ENCODE data around the gene STYXL2. TPM values are rescaled to one million over a fixed set of nuclear protein-coding genes. Genes with fewer than 3 reads are reported as not detected.
A peak's percentile ranks its signal among the peaks of the same experiment; 100 is the strongest.

STYXL2 gene
- total RNA-seq, 3 donors from 2014 or later, result not detected

- Mint-ChIP-seq H3K4me1 (ENCODE audit: low read depth) (no peaks in the 10 kb centered on the region), H3K36me3 (ENCODE audit: insufficient read depth) (peaks cover 6% of the 10 kb centered on the region), H3K9me3 (no peaks in the 10 kb centered on the region), H3K27me3 (ENCODE audit: low read depth) (no peaks in the 10 kb centered on the region), H3K4me3 (no peak overlapping the region)
- DNase-seq (peak; percentile 80), ATAC-seq (peak; percentile 93 to 97)
Observed at GRCh38 chr1:167066333-167067122, 27.3 kb upstream of the STYXL2 start.

DNA sequence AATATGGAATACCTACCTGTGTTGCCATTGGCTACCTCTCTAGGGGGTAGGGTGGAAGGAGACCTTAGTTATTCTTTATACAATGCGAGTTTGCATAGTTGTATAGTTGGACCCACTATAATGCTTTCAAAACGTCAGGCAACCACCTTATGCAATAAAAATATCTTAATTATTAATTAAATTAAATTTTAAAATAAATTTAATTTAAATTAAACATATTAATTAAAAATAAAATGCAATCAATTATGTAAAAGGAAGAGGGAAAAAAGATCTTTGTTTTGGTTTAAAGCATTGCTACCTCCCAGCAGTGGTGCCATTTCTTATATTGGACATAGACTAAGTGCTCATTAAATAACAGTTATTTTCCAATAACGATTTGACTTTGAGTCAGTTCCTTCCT, 26.0 kb upstream of the STYXL2 start:
- DNase-seq (no peak), ATAC-seq (no peak)
- Mint-ChIP-seq H3K9me3 (no peaks in the 10 kb centered on the region), H3K4me1 (ENCODE audit: low read depth) (no peaks in the 10 kb centered on the region), H3K27me3 (ENCODE audit: low read depth) (no peaks in the 10 kb centered on the region), H3K4me3 (no peak overlapping the region), H3K36me3 (ENCODE audit: insufficient read depth) (peaks cover 6% of the 10 kb centered on the region)

GRCh38 chr1:167068761-167069160, 25.1 kb upstream of the STYXL2 start:
- no peaks in the 10 kb centered on the region for H3K27me3 Mint-ChIP-seq (ENCODE audit: low read depth)
- no peak overlapping the region for H3K4me3 Mint-ChIP-seq
- H3K36me3 Mint-ChIP-seq (ENCODE audit: insufficient read depth), result peaks cover 4% of the 10 kb centered on the region
- H3K9me3 Mint-ChIP-seq, result no peaks in the 10 kb centered on the region
- H3K4me1 Mint-ChIP-seq (ENCODE audit: low read depth), result no peaks in the 10 kb centered on the region
- ATAC-seq, result no peak
- no peak for DNase-seq

- ATAC-seq (no peak), DNase-seq (no peak)
- Mint-ChIP-seq H3K9me3 (no peaks in the 10 kb centered on the region), H3K36me3 (ENCODE audit: insufficient read depth) (peaks cover 4% of the 10 kb centered on the region), H3K27me3 (ENCODE audit: low read depth) (no peaks in the 10 kb centered on the region), H3K4me1 (ENCODE audit: low read depth) (peaks cover 15% of the 10 kb centered on the region), H3K4me3 (no peak overlapping the region)
Observed at GRCh38 chr1:167071286-167071685, 22.6 kb upstream of the STYXL2 start.

DNA sequence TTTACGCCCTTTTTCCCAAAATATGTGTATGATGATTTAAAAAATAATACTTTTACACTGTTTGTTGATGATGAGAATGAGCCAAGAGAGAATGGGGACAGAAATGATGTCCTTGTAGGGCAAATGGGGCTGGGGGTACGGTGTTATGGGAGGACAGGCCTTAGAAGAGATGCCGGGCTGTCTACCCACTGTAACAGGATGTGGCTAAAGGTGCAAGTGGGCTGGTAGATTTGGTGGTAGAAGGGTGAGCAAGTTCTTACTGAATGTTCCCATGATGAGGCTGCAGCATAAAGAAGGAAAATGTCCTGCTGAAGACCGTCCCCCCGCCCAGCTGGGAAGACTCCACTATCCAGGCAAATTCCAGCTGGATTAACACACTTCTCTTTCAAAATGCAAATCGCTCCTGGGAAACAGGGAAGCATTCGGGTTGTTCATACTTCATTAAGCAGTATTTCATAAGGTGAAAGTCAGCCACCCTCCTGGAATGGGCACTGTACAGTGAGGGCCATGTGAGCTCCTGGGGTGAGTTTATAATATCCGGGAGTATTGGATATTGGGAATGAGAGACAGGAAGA, 17.7 kb upstream of the STYXL2 start:
- H3K4me3 Mint-ChIP-seq, result no peak overlapping the region
- H3K27me3 Mint-ChIP-seq (ENCODE audit: low read depth), result no peaks in the 10 kb centered on the region
- ATAC-seq, result no peak
- DNase-seq, result no peak
- H3K36me3 Mint-ChIP-seq (ENCODE audit: insufficient read depth), result peaks cover 7% of the 10 kb centered on the region
- peaks cover 30% of the 10 kb centered on the region for H3K4me1 Mint-ChIP-seq (ENCODE audit: low read depth)
- H3K9me3 Mint-ChIP-seq, result no peaks in the 10 kb centered on the region

- DNase-seq, result no peak
- no peak for ATAC-seq
- H3K9me3 Mint-ChIP-seq, result no peaks in the 10 kb centered on the region
- H3K4me3 Mint-ChIP-seq, result no peak overlapping the region
- H3K36me3 Mint-ChIP-seq (ENCODE audit: insufficient read depth), result peaks cover 8% of the 10 kb centered on the region
- H3K4me1 Mint-ChIP-seq (ENCODE audit: low read depth), result peaks cover 32% of the 10 kb centered on the region
- H3K27me3 Mint-ChIP-seq (ENCODE audit: low read depth), result no peaks in the 10 kb centered on the region
Observed at GRCh38 chr1:167077128-167077867, 16.6 kb upstream of the STYXL2 start.

DNA sequence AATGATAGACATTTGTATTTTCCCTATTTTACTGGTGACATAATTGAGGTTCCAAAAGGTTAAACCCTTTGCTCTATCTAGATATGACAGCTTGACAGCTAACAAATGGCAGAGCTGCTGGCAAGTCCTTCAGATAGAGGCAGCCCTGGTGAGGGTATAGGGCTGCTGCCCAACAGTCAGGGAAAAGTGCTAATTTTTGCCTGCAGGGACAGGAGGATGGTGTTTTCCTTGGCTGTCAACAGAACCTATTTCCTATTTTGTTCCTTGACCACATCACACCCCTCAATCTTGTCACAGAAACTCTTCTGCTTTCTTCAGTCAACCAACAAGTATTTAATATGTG, 16.0 kb upstream of the STYXL2 start:
- DNase-seq, result no peak
- H3K4me1 Mint-ChIP-seq (ENCODE audit: low read depth), result peaks cover 33% of the 10 kb centered on the region
- H3K36me3 Mint-ChIP-seq (ENCODE audit: insufficient read depth), result peaks cover 8% of the 10 kb centered on the region
- H3K9me3 Mint-ChIP-seq, result no peaks in the 10 kb centered on the region
- no peak overlapping the region for H3K4me3 Mint-ChIP-seq
- ATAC-seq, result no peak
- H3K27me3 Mint-ChIP-seq (ENCODE audit: low read depth), result no peaks in the 10 kb centered on the region

DNA sequence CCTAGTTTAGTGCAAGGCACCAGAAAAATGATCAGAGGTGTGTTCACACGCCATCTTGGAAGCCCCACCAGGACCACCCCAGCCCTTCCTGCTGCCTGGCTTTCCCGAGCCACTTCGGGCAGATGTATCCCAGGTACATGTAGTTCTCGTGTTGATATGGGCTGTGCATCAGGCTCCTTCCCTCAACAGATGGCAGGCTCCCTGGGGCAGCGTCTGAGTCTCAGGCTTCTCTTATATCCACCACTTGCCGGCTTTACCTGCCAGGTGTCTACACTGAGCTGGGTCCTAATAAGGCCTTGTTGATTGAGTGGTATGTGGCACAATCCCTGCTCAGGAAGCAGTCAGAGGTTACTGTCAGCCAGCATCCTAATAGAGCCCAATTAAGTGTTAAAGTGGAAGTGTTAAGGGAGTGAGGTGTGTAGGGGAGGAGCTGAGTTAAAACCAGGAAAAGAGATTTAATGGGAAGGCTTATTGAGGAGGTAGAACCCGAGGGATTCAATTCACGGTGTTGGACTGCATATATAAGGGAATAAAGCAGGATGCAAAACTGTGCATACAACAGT, 12.2 kb upstream of the STYXL2 start:
- no peaks in the 10 kb centered on the region for H3K9me3 Mint-ChIP-seq
- H3K4me1 Mint-ChIP-seq (ENCODE audit: low read depth), result peaks cover 20% of the 10 kb centered on the region
- no peaks in the 10 kb centered on the region for H3K27me3 Mint-ChIP-seq (ENCODE audit: low read depth)
- ATAC-seq (no peak), DNase-seq (no peak)
- peaks cover 8% of the 10 kb centered on the region for H3K36me3 Mint-ChIP-seq (ENCODE audit: insufficient read depth)
- no peak overlapping the region for H3K4me3 Mint-ChIP-seq

- Mint-ChIP-seq H3K4me1 (ENCODE audit: low read depth) (peaks cover 23% of the 10 kb centered on the region), H3K27me3 (ENCODE audit: low read depth) (no peaks in the 10 kb centered on the region), H3K36me3 (ENCODE audit: insufficient read depth) (peaks cover 8% of the 10 kb centered on the region), H3K9me3 (no peaks in the 10 kb centered on the region), H3K4me3 (no peak overlapping the region)
- DNase-seq (no peak), ATAC-seq (no peak)
Observed at GRCh38 chr1:167082511-167083027, 11.3 kb upstream of the STYXL2 start.

GRCh38 chr1:167083066-167083665, 10.7 kb upstream of the STYXL2 start:
- H3K9me3 Mint-ChIP-seq, result no peaks in the 10 kb centered on the region
- ATAC-seq, result no peak

DNA sequence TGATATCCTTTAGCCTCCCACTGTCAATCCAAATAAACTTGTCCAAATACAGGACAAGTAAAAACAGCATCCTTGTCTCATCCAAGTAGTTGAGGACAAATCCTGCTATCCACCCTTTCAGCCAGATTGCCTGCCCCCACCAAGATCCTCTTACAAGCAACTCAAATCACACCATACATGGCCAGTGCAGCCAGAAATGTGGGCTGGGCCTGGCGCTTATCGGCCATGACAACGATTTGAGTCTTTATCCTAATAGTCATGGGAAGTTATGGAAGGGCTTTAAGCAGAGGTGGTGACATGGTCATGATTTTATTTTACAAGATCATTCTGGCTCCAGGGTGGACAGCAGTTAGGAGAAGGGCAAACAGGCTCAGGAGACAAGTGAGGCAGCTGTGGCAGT, 10.0 kb upstream of the STYXL2 start:
- ATAC-seq (no peak), DNase-seq (no peak)
- no peaks in the 10 kb centered on the region for H3K9me3 Mint-ChIP-seq
- no peaks in the 10 kb centered on the region for H3K27me3 Mint-ChIP-seq (ENCODE audit: low read depth)
- H3K4me1 Mint-ChIP-seq (ENCODE audit: low read depth), result peaks cover 29% of the 10 kb centered on the region
- H3K36me3 Mint-ChIP-seq (ENCODE audit: insufficient read depth), result peaks cover 8% of the 10 kb centered on the region
- no peak overlapping the region for H3K4me3 Mint-ChIP-seq

More at GRCh38 chr1:167083066-167083665, 10.7 kb upstream of the STYXL2 start:
- Mint-ChIP-seq H3K27me3 (ENCODE audit: low read depth) (no peaks in the 10 kb centered on the region), H3K4me1 (ENCODE audit: low read depth) (peaks cover 25% of the 10 kb centered on the region), H3K4me3 (no peak overlapping the region), H3K36me3 (ENCODE audit: insufficient read depth) (peaks cover 8% of the 10 kb centered on the region)
- no peak for DNase-seq

DNA sequence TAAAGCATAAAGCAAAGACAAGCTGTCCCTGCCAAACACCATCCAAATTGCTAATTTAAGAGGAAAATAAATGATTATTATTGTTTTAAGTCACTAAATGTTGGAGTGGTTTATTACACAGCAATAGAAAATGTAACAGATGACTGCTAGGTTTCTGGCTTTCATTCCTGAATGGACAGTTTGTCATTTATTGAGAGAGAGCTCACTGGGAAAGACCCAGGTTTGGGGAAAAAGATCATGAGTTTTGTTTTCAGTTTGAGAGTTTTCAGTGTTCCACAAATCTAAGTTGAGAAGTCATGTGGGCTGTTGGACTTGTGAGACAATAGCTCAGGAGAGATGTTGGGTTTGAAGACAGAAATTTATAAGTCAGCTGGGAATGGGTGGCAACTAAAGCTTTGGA, 9.1 kb upstream of the STYXL2 start:
- ATAC-seq (no peak), DNase-seq (no peak)
- peaks cover 38% of the 10 kb centered on the region for H3K4me1 Mint-ChIP-seq (ENCODE audit: low read depth)

DNA sequence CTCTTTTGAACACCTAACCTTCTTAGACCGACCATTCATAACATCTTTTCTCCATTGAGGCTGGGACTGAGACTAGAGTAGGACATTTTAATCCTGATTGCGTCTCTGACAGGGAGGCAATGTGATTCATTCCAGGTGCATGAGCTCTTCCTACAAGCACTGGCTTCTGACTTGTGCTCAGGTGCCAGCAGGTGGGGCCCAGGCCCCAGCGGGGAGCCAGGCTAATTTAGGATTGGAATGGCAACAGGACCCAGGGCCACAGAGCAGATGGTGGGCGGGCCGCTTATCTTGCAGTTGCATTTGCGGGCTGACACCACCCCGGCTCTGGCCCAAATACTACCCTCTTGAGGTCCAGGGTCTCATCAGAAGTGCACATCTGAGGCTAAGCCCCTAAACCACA, 7.8 kb upstream of the STYXL2 start:
- Mint-ChIP-seq H3K4me1 (ENCODE audit: low read depth) (peaks cover 47% of the 10 kb centered on the region), H3K36me3 (ENCODE audit: insufficient read depth) (peaks cover 2% of the 10 kb centered on the region), H3K4me3 (no peak overlapping the region), H3K27me3 (ENCODE audit: low read depth) (no peaks in the 10 kb centered on the region), H3K9me3 (no peaks in the 10 kb centered on the region)
- DNase-seq (no peak), ATAC-seq (no peak)

More for the DNA sequence above, 9.1 kb upstream of the STYXL2 start:
- H3K9me3 Mint-ChIP-seq, result no peaks in the 10 kb centered on the region
- H3K4me3 Mint-ChIP-seq, result no peak overlapping the region
- peaks cover 8% of the 10 kb centered on the region for H3K36me3 Mint-ChIP-seq (ENCODE audit: insufficient read depth)
- H3K27me3 Mint-ChIP-seq (ENCODE audit: low read depth), result no peaks in the 10 kb centered on the region

- Mint-ChIP-seq H3K27me3 (ENCODE audit: low read depth) (no peaks in the 10 kb centered on the region), H3K9me3 (no peaks in the 10 kb centered on the region), H3K4me3 (no peak overlapping the region), H3K4me1 (ENCODE audit: low read depth) (peaks cover 47% of the 10 kb centered on the region), H3K36me3 (ENCODE audit: insufficient read depth) (no peaks in the 10 kb centered on the region)
- ATAC-seq (no peak), DNase-seq (no peak)
Observed at GRCh38 chr1:167086768-167087167, 7.1 kb upstream of the STYXL2 start.
